Immature natural killer cell (primary cell): ENCODE measurements around the gene CCDC90B. TPM values are rescaled to one million over a fixed set of nuclear protein-coding genes. Genes with fewer than 3 reads are reported as not detected.
A peak's percentile ranks its signal among the peaks of the same experiment; 100 is the strongest.
"Not testable (repeated sequence)": the region's sequence is repeated elsewhere in the genome, so short reads cannot be mapped to it uniquely, and the experiment has no call there.

Source experiments
- DNase-seq, 3 donors: peaks; one replicate each; pipeline ENCODE4 v3.0.0; 2022; ENCODE audit warnings: mixed read lengths in 1 of 3
- H3K27ac Mint-ChIP-seq, 6 donors: one replicate each; pipeline ENCODE4 v1.8.0; 2020; ENCODE audit warnings: mixed read lengths in 6 of 6, mild to moderate bottlenecking in 5 of 6, inconsistent platforms in 4 of 6, moderate library complexity in 3 of 6
- H3K27me3 Mint-ChIP-seq, 3 donors: one replicate each; pipeline ENCODE4 v1.8.0; 2020 to 2021; ENCODE audit warnings: low read depth in 3 of 3, mild to moderate bottlenecking in 3 of 3, mixed read lengths in 3 of 3, moderate library complexity in 3 of 3, inconsistent platforms in 1 of 3
- H3K36me3 Mint-ChIP-seq, 3 donors: one replicate each; pipeline ENCODE4 v1.8.0; 2020; ENCODE audit warnings: mixed read lengths in 3 of 3, inconsistent platforms in 2 of 3, mild to moderate bottlenecking in 2 of 3
- H3K4me1 Mint-ChIP-seq, 2 donors: one replicate each; pipeline ENCODE4 v1.8.0; 2020; ENCODE audit warnings: inconsistent platforms in 2 of 2, mild to moderate bottlenecking in 2 of 2, mixed read lengths in 2 of 2, moderate library complexity in 1 of 2
- H3K4me3 Mint-ChIP-seq, 5 donors: one replicate each; pipeline ENCODE4 v1.8.0; 2020; ENCODE audit warnings: mild to moderate bottlenecking in 5 of 5, mixed read lengths in 5 of 5, inconsistent platforms in 3 of 5, moderate library complexity in 3 of 5
- H3K9me3 Mint-ChIP-seq, 6 donors: one replicate each; pipeline ENCODE4 v1.8.0; 2020; ENCODE audit warnings: mild to moderate bottlenecking in 6 of 6, mixed read lengths in 6 of 6, inconsistent platforms in 4 of 6, moderate library complexity in 3 of 6
- polyA plus RNA-seq, 3 donors: library from polyadenylated mRNA; unstranded; fragments of 300-500 nt; fragmentation: Illumina TruSeq; gene quantifications; one replicate each; pipeline ENCODE4 v1.2.3, GENCODE V29; 2021

Gene CCDC90B, protein sequence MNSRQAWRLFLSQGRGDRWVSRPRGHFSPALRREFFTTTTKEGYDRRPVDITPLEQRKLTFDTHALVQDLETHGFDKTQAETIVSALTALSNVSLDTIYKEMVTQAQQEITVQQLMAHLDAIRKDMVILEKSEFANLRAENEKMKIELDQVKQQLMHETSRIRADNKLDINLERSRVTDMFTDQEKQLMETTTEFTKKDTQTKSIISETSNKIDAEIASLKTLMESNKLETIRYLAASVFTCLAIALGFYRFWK
- polyA plus RNA-seq = 10 to 100 TPM; 42.2 to 64.4 (median 50.5) TPM

DNA sequence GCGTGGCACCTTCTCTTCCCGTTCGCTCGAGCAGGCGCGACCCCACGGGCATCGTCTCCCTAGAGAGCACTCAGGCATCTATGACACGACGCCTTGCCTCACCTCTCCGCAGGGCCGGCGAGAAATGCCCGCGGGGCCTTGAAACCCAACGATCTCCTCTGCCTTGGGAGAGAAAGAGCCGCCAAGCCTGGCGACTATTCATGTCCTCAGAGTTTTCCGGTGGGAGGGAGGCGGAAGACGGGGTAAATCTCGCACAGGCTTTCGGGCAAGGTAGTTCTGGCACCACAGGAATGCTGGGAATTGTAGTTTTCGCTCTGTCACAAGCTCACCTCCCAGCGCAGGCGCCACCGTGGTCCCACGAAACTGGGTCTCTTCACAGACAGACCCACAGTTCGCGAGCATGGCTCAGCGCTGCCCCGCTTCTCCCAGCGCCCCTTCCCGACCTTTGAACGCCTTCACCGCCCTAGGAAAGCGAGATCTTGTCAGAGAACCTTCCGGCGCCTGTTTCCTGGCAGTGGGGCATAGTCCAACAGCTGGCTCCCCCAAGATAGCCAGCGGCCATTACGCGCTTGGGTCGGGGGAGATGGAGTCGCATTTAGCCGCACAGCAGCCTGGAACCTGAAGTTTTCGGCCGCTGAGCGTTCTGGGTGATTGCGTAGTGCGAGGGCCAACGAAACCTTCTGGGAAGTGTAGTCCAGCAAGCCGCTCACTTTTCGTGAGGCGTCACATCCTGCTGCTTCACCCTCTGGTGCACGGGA lies at the start of gene CCDC90B:
Gene CCDC90B, minus strand, starts transcription at position 597 of the 758 bp plus-strand sequence. Its CDS starts 395 bp downstream, at position 202.
- peaks cover 31 to 55% of the 10 kb centered on the region in 2 donors for H3K4me1 Mint-ChIP-seq
- peak within 1 kb of the TSS; percentile 95 to 99 (median 98) for H3K4me3 Mint-ChIP-seq
- H3K36me3 Mint-ChIP-seq = peaks cover 0 to 3% (median 0%) of the 10 kb centered on the region in 3 donors
- DNase-seq = peak; percentile 95
- peaks cover 5 to 8% (median 7%) of the 10 kb centered on the region in 3 donors for H3K27me3 Mint-ChIP-seq
- peak within 1 kb of the TSS; percentile 96 to 100 (median 98) for H3K27ac Mint-ChIP-seq
- H3K9me3 Mint-ChIP-seq = no peaks in the 10 kb centered on the region

DNA sequence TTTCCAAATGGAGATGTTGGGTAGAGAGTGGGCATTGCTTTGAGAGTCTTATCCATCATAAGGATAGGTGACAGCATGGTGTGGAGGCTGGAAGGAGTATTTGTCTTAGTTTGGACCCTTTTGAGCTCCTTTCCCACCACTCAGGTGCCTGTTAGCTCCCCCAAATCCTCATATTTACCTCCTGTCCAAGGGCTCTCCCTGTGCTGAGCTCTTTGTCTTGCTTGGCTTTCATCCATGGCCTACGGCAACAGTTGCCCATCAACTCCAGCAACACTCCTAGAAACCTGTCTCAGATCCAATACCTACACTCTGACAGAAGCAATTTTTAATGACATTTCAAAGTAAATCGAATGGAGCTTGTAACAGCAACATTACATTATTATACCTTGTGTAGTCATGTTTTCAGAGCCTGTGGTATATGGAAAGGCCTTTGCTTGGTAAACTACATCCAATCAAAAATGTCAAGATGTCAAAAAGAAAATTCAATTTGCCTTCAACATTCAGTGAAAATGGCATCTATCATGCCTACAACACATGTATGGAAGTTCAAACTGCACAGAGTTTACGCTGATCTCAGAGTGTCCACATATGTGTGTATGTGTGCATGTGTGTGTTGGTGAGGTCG lies 49.4 kb upstream of the CCDC90B start:
- peaks cover 0 to 1% (median 0%) of the 10 kb centered on the region in 6 donors for H3K9me3 Mint-ChIP-seq

DNA sequence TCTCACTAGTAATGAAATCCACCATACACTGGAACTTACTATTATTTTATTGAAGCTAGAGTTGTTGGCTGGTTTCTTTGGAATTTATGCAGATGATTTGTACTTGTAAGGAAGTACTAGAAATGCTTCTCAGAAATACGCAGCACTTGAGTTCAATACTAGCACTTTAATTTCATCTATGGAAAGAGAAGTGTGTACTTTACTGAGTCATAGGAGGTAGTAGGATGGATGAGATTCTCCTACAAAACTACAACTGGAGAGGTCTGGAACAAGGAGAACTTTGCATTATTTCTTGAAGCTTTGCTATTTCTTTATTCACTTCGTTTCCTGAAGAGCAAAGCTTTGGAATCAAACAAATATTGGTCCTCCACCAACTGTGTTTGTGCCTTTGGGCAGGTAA lies 44.1 kb upstream of the CCDC90B start:
- Mint-ChIP-seq H3K27me3 (peaks cover 5 to 24% (median 13%) of the 10 kb centered on the region in 3 donors), H3K27ac (no peak overlapping the region), H3K9me3 (peaks cover 0 to 2% (median 0%) of the 10 kb centered on the region in 6 donors), H3K36me3 (peaks cover 0 to 6% (median 0%) of the 10 kb centered on the region in 3 donors), H3K4me1 (no peaks in the 10 kb centered on the region), H3K4me3 (no peak overlapping the region)
- no peak for DNase-seq

More for the DNA sequence above, 49.4 kb upstream of the CCDC90B start:
- Mint-ChIP-seq H3K27ac (no peak overlapping the region), H3K36me3 (no peaks in the 10 kb centered on the region), H3K27me3 (peaks cover 2 to 12% (median 6%) of the 10 kb centered on the region in 3 donors), H3K4me1 (no peaks in the 10 kb centered on the region), H3K4me3 (no peak overlapping the region)
- DNase-seq = no peak

DNA sequence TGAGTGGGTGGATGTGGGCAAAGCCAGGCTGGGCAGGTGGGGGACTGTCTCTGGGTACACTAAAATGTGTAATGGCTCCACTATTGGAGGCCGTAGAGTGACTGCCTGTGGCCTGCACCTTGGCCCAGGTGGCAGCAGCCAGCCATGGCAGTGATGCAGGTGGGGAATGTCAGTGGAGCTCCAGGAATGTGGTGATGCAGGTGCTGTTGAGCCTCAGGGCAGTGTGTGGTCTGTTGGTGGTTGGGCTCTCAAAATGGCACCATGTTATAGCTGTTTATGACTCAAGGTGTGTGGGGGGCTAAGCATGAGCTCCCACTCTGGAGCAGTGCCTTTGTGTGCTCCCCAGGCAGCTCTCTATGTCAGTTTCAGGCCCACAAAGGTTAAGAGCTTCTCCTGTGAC lies 40.2 kb upstream of the CCDC90B start:
- Mint-ChIP-seq H3K36me3 (peaks cover 0 to 6% (median 0%) of the 10 kb centered on the region in 3 donors), H3K4me1 (no peaks in the 10 kb centered on the region), H3K4me3 (no peak overlapping the region), H3K27ac (no peak overlapping the region), H3K27me3 (peaks cover 8 to 24% (median 23%) of the 10 kb centered on the region in 3 donors), H3K9me3 (peaks cover 0 to 6% (median 0%) of the 10 kb centered on the region in 6 donors)
- no peak for DNase-seq

DNA sequence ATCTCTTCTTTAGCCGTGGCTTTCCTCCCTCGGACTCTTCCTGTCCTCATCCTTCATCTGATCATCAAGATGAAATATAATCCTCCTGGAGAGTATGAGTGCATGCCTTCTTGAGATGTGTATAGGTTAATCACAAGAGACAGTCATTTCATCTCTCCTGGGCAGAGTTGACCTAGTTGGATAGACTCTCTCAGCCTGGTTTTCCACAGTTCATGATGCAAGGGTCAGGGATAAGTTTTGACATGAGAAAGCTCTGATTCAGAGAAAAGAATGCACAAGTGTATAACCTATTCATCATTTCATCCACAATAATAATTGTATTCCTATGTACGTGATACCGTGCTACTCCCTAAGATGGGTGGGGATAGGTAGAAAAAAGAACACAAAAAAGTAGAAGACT lies 33.2 kb upstream of the CCDC90B start:
- no peaks in the 10 kb centered on the region for H3K4me1 Mint-ChIP-seq
- no peak overlapping the region for H3K4me3 Mint-ChIP-seq
- H3K36me3 Mint-ChIP-seq = no peaks in the 10 kb centered on the region
- no peak overlapping the region for H3K27ac Mint-ChIP-seq
- H3K9me3 Mint-ChIP-seq = peaks cover 0 to 6% (median 0%) of the 10 kb centered on the region in 6 donors
- no peak for DNase-seq
- H3K27me3 Mint-ChIP-seq = peaks cover 5 to 11% (median 7%) of the 10 kb centered on the region in 3 donors

DNA sequence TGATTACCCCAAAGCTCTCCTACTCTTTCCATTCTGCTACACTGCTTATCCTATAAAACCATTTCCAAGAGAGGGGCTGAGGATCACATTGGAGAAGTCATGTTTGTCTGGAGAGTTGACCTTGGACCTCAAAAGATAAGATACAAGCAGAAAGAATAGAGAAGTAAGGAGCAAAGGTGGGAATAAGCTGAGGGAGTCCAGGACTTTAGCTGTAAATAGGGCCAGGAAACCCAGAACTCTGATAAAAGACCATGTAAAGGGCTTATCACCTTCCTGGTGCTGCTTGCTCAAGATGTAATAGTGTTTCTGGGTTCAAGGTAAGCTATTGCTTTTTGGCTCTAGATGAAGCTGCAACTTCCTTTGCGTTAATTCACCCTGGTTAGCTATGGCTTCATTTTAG lies 32.8 kb upstream of the CCDC90B start:
- H3K27me3 Mint-ChIP-seq = peaks cover 3 to 12% (median 7%) of the 10 kb centered on the region in 3 donors
- no peak overlapping the region for H3K4me3 Mint-ChIP-seq
- no peaks in the 10 kb centered on the region for H3K4me1 Mint-ChIP-seq
- peaks cover 0 to 6% (median 0%) of the 10 kb centered on the region in 6 donors for H3K9me3 Mint-ChIP-seq
- no peak overlapping the region for H3K27ac Mint-ChIP-seq
- no peak for DNase-seq
- H3K36me3 Mint-ChIP-seq = no peaks in the 10 kb centered on the region

DNA sequence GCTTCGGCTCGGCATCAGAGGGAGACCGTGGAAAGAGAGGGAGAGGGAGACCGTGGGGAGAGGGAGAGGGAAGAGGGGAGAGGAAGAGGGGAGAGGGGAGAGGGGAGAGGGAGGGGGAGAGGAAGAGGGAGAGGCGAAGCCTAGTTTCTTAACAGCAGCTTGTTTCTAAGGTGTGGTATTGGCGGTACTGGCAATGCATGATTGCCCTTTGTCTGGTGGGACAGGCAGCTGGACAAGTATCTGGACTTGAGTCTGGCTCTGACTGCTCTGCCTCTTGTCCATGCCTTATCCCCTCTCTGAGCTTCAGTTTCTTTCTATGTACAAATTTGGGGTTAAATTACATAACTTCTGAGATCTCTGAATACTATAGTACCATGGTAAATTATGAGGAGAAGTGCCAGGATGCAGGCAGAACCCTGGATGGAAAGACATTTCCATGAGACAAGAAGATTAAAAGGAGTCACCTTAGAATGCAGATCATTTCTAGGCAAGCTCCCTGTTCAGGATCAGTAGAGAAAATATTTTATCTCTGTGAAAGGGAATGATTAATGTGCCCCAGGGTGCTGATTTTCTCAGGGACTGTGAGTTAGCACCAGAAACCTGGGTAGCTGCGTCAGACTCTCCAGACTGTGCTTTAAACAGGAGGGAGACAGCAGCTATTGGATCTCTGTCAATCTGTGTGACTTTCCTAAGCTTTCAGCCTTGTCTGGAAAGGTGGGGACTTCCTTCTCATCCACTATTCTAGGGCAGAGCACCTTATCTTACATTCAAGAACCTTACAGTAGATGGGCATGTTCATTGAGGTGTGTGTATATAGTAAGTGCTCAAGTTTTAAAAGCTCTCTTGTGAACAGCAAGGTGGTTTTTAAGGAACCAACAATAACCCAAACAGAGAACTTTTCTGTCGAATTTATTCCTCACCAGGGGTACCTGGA lies 31.9 kb upstream of the CCDC90B start:
- Mint-ChIP-seq H3K27me3 (peaks cover 2 to 11% (median 7%) of the 10 kb centered on the region in 3 donors), H3K36me3 (no peaks in the 10 kb centered on the region), H3K27ac (no peak overlapping the region), H3K4me1 (no peaks in the 10 kb centered on the region), H3K9me3 (peaks cover 0 to 2% (median 0%) of the 10 kb centered on the region in 6 donors), H3K4me3 (no peak overlapping the region)
- DNase-seq = no peak

DNA sequence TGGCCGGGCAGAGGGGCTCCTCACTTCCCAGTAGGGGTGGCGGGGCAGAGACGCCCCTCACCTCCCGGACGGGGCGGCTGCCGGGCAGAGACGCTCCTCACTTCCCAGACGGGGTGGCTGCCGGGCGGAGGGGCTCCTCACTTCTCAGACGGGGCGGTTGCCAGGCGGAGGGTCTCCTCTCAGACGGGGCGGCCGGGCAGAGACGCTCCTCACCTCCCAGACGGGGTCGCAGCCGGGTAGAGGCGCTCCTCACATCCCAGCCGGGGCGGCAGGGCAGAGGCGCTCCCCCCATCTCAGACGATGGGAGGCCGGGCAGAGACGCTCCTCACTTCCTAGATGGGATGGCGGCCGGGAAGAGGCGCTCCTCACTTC lies 30.7 kb upstream of the CCDC90B start:
- H3K27me3 Mint-ChIP-seq = peaks cover 5 to 11% (median 6%) of the 10 kb centered on the region in 3 donors
- H3K36me3 Mint-ChIP-seq = not testable (repeated sequence)

DNA sequence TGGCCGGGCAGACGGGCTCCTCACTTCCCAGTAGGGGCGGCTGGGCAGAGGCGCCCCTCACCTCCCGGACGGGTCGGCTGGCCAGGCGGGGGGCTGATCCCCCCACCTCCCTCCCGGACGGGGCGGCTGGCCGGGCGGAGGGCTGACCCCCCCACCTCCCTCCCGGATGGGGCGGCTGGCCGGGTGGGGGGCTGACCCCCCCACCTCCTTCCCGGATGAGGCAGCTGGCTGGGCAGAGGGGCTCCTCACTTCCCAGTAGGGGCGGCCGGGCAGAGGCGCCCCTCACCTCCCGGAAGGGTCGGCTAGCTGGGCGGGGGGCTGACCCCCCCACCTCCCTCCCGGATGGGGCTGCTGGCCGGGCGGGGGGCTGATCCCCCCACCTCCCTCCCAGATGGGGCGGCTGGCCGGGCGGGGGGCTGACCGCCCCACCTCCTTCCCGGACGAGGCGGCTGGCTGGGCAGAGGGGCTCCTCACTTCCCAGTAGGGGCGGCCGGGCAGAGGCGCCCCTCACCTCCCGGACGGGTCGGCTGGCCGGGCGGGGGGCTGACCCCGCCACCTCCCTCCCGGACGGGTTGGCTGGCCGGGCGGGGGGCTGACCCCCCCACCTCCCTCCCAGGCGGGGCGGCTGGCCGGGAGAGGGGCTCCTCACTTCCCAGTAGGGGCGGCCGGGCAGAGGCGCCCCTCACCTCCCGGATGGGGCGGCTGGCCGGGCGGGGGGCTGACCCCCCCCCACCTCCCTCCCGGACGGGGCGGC lies 30.2 kb upstream of the CCDC90B start:
- H3K36me3 Mint-ChIP-seq, H3K27ac Mint-ChIP-seq, H3K27me3 Mint-ChIP-seq, H3K4me3 Mint-ChIP-seq, H3K9me3 Mint-ChIP-seq, H3K4me1 Mint-ChIP-seq, DNase-seq: not testable (repeated sequence)

More for the DNA sequence above, 30.7 kb upstream of the CCDC90B start:
- not testable (repeated sequence) for H3K4me3 Mint-ChIP-seq, H3K9me3 Mint-ChIP-seq, H3K4me1 Mint-ChIP-seq, DNase-seq, H3K27ac Mint-ChIP-seq

DNA sequence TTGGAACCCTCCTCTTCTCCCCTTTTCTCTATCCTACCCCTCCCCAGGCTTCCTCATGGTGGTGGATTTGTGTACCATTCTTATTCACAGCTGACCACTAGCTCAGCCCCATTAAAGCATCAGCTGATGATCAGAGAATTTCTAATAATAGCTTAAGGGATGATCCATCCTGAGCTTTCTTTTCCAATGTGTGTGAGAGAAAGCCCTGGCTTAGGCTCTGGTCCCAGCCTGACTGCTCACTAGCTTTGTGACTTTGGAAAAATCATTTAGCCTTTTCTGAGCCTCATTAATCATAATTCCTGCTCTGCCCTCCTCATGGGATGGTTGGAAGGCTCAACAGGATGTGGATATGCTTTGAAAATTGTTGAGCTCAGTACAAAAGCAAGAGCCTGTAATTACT lies 26.3 kb upstream of the CCDC90B start:
- H3K4me1 Mint-ChIP-seq = no peaks in the 10 kb centered on the region
- H3K27me3 Mint-ChIP-seq = peaks cover 3 to 14% (median 8%) of the 10 kb centered on the region in 3 donors
- no peak for DNase-seq
- no peaks in the 10 kb centered on the region for H3K36me3 Mint-ChIP-seq
- no peak overlapping the region for H3K4me3 Mint-ChIP-seq
- peaks cover 0 to 2% (median 0%) of the 10 kb centered on the region in 6 donors for H3K9me3 Mint-ChIP-seq
- no peak overlapping the region for H3K27ac Mint-ChIP-seq

DNA sequence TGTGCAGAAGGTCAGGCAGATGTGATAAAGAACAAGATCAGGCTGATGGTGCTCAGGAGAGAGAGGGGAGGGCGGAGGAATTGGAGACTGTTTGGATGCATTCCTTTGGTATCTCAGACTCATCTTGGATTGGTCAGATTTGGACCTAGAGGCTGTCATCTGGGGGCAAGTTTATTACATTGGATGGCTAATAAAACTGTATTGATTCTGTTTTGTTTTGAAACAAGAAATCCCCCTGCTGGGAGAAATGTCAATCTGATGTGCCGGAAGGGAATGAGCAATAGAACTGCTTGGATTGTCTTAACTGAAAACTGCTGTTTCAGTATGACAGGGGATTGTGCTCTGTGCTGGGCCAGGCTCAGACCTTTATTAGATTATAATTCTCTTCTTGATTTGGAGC lies 25.5 kb upstream of the CCDC90B start:
- Mint-ChIP-seq H3K36me3 (no peaks in the 10 kb centered on the region), H3K27me3 (peaks cover 3 to 14% (median 8%) of the 10 kb centered on the region in 3 donors), H3K9me3 (peaks cover 0 to 2% (median 0%) of the 10 kb centered on the region in 6 donors)

DNA sequence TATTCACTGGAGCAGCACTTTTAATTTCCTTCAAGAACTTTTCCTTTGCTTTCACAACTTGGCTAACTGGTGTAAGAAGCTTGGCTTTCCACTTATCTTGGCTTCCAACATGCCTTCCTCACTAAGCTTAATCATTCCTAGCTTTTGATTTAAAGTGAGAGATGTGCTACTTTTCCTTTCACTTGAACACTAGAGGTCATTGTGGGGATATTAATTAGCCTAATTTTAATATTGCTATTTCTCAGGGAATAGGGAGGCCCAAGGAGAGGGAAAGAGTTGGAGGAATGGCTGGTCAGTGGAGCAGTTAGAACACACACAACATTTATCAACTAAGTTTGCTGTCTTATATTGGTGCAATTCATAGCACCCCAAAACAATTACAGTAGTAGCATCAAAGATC lies 24.6 kb upstream of the CCDC90B start:
- Mint-ChIP-seq H3K4me3 (no peak overlapping the region), H3K4me1 (no peaks in the 10 kb centered on the region), H3K36me3 (no peaks in the 10 kb centered on the region), H3K27ac (no peak overlapping the region), H3K9me3 (peaks cover 0 to 2% (median 0%) of the 10 kb centered on the region in 6 donors), H3K27me3 (peaks cover 3 to 14% (median 8%) of the 10 kb centered on the region in 3 donors)
- DNase-seq = no peak

More for the DNA sequence above, 25.5 kb upstream of the CCDC90B start:
- Mint-ChIP-seq H3K4me3 (no peak overlapping the region), H3K4me1 (no peaks in the 10 kb centered on the region), H3K27ac (no peak overlapping the region)
- DNase-seq = no peak
